HG02623 (cell line): Measurements from ENCODE around the gene SLC2A9.

Source experiments
- ATAC-seq: cut with Tn5 transposase; IDR thresholded peaks from one replicate; pipeline ENCODE4 v1.9.1; 2021; ENCODE audit warnings: moderate library complexity; ENCODE audit not compliant: unreplicated experiment

SLC2A9 gene

GRCh38 chr4:10046471-10046870 lies 25.2 kb upstream of the SLC2A9 start:
- ATAC-seq = no peak

- ATAC-seq = no peak
Measured at GRCh38 chr4:10045481-10045880, 24.2 kb upstream of the SLC2A9 start.

GRCh38 chr4:10041036-10041435 lies 19.7 kb upstream of the SLC2A9 start:
- no peak for ATAC-seq

GRCh38 chr4:10040049-10040892 lies 19.0 kb upstream of the SLC2A9 start:
- no peak for ATAC-seq

- ATAC-seq = no peak
Measured at GRCh38 chr4:10036807-10037342, 15.6 kb upstream of the SLC2A9 start.

- ATAC-seq = no peak
Measured at GRCh38 chr4:10035130-10035529, 13.8 kb upstream of the SLC2A9 start.

- ATAC-seq = no peak
Measured at GRCh38 chr4:10034612-10035104, 13.4 kb upstream of the SLC2A9 start.

GRCh38 chr4:10034136-10034535 lies 12.8 kb upstream of the SLC2A9 start:
- no peak for ATAC-seq

GRCh38 chr4:10033191-10033881 lies 12.0 kb upstream of the SLC2A9 start:
- ATAC-seq = no peak

GRCh38 chr4:10032625-10033024 lies 11.3 kb upstream of the SLC2A9 start:
- ATAC-seq = no peak

GRCh38 chr4:10031668-10032590 lies 10.6 kb upstream of the SLC2A9 start:
- no peak for ATAC-seq

- no peak for ATAC-seq
Measured at GRCh38 chr4:10030972-10031667, 9.8 kb upstream of the SLC2A9 start.

- ATAC-seq = no peak
Measured at GRCh38 chr4:10029403-10029802, 8.1 kb upstream of the SLC2A9 start.

- no peak for ATAC-seq
Measured at GRCh38 chr4:10028910-10029309, 7.6 kb upstream of the SLC2A9 start.

- no peak for ATAC-seq
Measured at GRCh38 chr4:10026485-10026884, 5.2 kb upstream of the SLC2A9 start.

- no peak for ATAC-seq
Measured at GRCh38 chr4:10025230-10025806, 4.0 kb upstream of the SLC2A9 start.

- ATAC-seq = no peak
Measured at GRCh38 chr4:10024303-10024702, 3.0 kb upstream of the SLC2A9 start.

- no peak for ATAC-seq
Measured at GRCh38 chr4:10023806-10024205, 2.5 kb upstream of the SLC2A9 start.

GRCh38 chr4:10023050-10023419 lies 1.7 kb upstream of the SLC2A9 start:
- no peak for ATAC-seq
